ENCODE measurements around the gene CARD14. TPM values are rescaled to one million over a fixed set of nuclear protein-coding genes. Genes with fewer than 3 reads are reported as not detected.

The CARD14 gene
- polyA plus RNA-seq, 3 donors, result 0.11 to 0.27 (median 0.16) TPM

GRCh38 chr17:80244871-80245509 lies 75.2 kb downstream of the CARD14 start:
- Histone ChIP-seq H3K4me1 (ENCODE audit: control insufficient read depth in 1 of 2, insufficient read depth in 2 of 2, low read length in 2 of 2) (no peaks in the 10 kb centered on the region), H2AFZ (ENCODE audit: insufficient read depth, low read depth, low read length, poor library complexity, severe bottlenecking) (no peak overlapping the region), H3K27me3 (ENCODE audit: control insufficient read depth in 2 of 2, insufficient read depth in 2 of 2, low read length in 2 of 2) (no peaks in the 10 kb centered on the region), H3K9me3 (replicated peaks in 1 of 2; ENCODE audit: control insufficient read depth in 1 of 2, insufficient read depth in 1 of 2, low read length in 2 of 2) (no peaks in the 10 kb centered on the region), H3K79me2 (ENCODE audit: insufficient read depth, low read length) (no peaks in the 10 kb centered on the region), H3K27ac (ENCODE audit: low read depth in 1 of 2, low read length in 2 of 2) (no peak overlapping the region), H3K9ac (ENCODE audit: insufficient read depth, low read length, poor library complexity, severe bottlenecking) (no peak overlapping the region), H3K36me3 (replicated peaks in 1 of 2; ENCODE audit: control insufficient read depth in 1 of 2, insufficient read depth in 2 of 2, low read length in 2 of 2) (no peaks in the 10 kb centered on the region), H3K4me3 (replicated peaks in 1 of 3; ENCODE audit: low read depth in 2 of 3, low read length in 3 of 3) (no peak overlapping the region), H4K20me1 (ENCODE audit: insufficient read depth, low read length) (no peaks in the 10 kb centered on the region), H3K4me2 (replicated peaks; ENCODE audit: extremely low read depth, low read length, poor library complexity, severe bottlenecking) (no peak overlapping the region)
- no peak for TF ChIP-seq CTCF (IDR thresholded peaks at IDR 0.05)
- DNase-seq, result no peak
- WGBS (ENCODE audit: insufficient coverage), result 95% methylated on average over 18 of the region's 22 CpGs
- Mint-ChIP-seq H3K9me3 (peaks cover 0 to 2% (median 0%) of the 10 kb centered on the region in 7 donors), H3K27ac (peak overlapping the region in 2 of 7 donors; percentile 4 to 50), H3K36me3 (peaks cover 8 to 23% of the 10 kb centered on the region in 2 donors), H3K4me1 (no peaks in the 10 kb centered on the region), H3K4me3 (no peak overlapping the region), H3K27me3 (ENCODE audit: low read depth in 3 of 3) (peaks cover 3 to 8% (median 7%) of the 10 kb centered on the region in 3 donors)
- intact Hi-C loops (cut with micrococcal nuclease), result no loop called here

DNA sequence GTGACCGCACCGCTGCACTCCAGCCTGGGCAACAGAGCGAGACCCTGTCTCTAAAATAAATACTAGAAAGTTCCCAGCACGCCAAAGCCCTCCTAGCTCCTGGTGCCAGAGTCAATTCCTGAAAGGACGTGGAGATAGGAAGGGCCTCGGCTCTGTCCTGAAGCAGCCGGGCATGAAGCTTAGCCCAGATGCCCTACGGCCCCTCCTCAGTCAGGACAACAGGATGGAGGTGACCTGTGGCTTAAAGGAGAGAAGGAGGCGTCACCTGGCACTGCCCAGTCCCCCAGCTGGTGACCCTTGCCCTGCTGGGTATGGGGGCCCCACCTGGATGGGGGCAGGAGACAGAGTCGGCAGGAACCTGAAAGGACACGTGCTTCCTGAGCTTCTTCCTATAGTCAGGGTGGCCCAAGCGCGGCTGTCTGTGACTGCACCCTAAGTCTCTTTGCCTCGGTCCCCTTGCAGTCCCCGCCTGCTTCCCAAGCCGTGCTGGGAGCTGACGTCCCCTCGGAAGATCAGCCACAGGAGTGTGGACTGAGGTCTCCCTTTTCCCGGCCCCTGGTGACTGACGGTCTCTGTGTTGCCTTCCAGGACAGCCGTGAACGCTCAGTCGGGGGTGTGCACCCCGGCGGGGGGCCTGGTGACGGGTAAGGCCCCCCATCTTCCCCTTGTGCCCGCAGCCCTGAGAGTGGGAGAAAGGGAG lies 75.9 kb downstream of the CARD14 start:
- peaks cover 3 to 8% (median 7%) of the 10 kb centered on the region in 3 donors for H3K27me3 Mint-ChIP-seq (ENCODE audit: low read depth in 3 of 3)
- H3K27ac Mint-ChIP-seq, result peak overlapping the region in 1 of 7 donors; percentile 50
- peaks cover 0 to 2% (median 0%) of the 10 kb centered on the region in 7 donors for H3K9me3 Mint-ChIP-seq
- 96% methylated on average over 17 of the region's 27 CpGs for WGBS (ENCODE audit: insufficient coverage)
- H3K79me2 ChIP-seq (ENCODE audit: insufficient read depth, low read length), result no peaks in the 10 kb centered on the region
- H3K9ac ChIP-seq (ENCODE audit: insufficient read depth, low read length, poor library complexity, severe bottlenecking), result no peak overlapping the region
- no peak for TF ChIP-seq CTCF (IDR thresholded peaks at IDR 0.05)
- peaks cover 8 to 23% of the 10 kb centered on the region in 2 donors for H3K36me3 Mint-ChIP-seq
- H3K27ac ChIP-seq (ENCODE audit: low read depth in 1 of 2, low read length in 2 of 2), result no peak overlapping the region
- intact Hi-C loops (cut with micrococcal nuclease), result no loop called here
- no peak overlapping the region for H3K4me3 ChIP-seq (replicated peaks in 1 of 3; ENCODE audit: low read depth in 2 of 3, low read length in 3 of 3)
- H3K4me3 Mint-ChIP-seq, result no peak overlapping the region
- H4K20me1 ChIP-seq (ENCODE audit: insufficient read depth, low read length), result no peaks in the 10 kb centered on the region
- no peaks in the 10 kb centered on the region for H3K4me1 Mint-ChIP-seq
- H3K27me3 ChIP-seq (ENCODE audit: control insufficient read depth in 2 of 2, insufficient read depth in 2 of 2, low read length in 2 of 2), result no peaks in the 10 kb centered on the region
- DNase-seq, result no peak
- no peak overlapping the region for H3K4me2 ChIP-seq (replicated peaks; ENCODE audit: extremely low read depth, low read length, poor library complexity, severe bottlenecking)
- no peaks in the 10 kb centered on the region for H3K9me3 ChIP-seq (replicated peaks in 1 of 2; ENCODE audit: control insufficient read depth in 1 of 2, insufficient read depth in 1 of 2, low read length in 2 of 2)
- H3K36me3 ChIP-seq (replicated peaks in 1 of 2; ENCODE audit: control insufficient read depth in 1 of 2, insufficient read depth in 2 of 2, low read length in 2 of 2), result no peaks in the 10 kb centered on the region
- no peaks in the 10 kb centered on the region for H3K4me1 ChIP-seq (ENCODE audit: control insufficient read depth in 1 of 2, insufficient read depth in 2 of 2, low read length in 2 of 2)
- H2AFZ ChIP-seq (ENCODE audit: insufficient read depth, low read depth, low read length, poor library complexity, severe bottlenecking), result no peak overlapping the region
